ENCODE data around the gene AMIGO1. TPM values are rescaled to one million over a fixed set of nuclear protein-coding genes. Genes with fewer than 3 reads are reported as not detected.

Gene AMIGO1
- total RNA-seq, 1 experiment from 2014 or later, result 0.10 TPM

- no peak for ATAC-seq
- no peaks in the 10 kb centered on the region for H3K79me2 ChIP-seq (ENCODE audit: insufficient read depth, low read length)
- H3K4me1 ChIP-seq (ENCODE audit: control insufficient read depth in 1 of 2, insufficient read depth in 2 of 2, low read length in 2 of 2), result peaks cover 4 to 12% of the 10 kb centered on the region in 2 experiments; a peak in 3 of 4 replicates
- DNase-seq (ENCODE audit: low read depth, low spot score), result no peak
- intact Hi-C loops (cut with micrococcal nuclease), result no loop called here
- no peaks in the 10 kb centered on the region for H3K36me3 ChIP-seq (ENCODE audit: control insufficient read depth in 1 of 2, insufficient read depth in 2 of 2, low read length in 2 of 2)
- H3K27ac ChIP-seq (ENCODE audit: low read depth, low read length), result no peak overlapping the region
- ChIA-PET POLR2A (no interaction called here), CTCF (interaction anchor here (6.2 to 6.4 kb wide), 2 partner anchors 29 to 36 kb away, joined by 70 to 146 read pairs; partner anchors contain the start of gene CYB561D1), RAD21 (ENCODE audit: low non-redundant PET in 1 of 2, low total read pairs in 2 of 2, uncharacterized antibody in 2 of 2, unreplicated experiment in 2 of 2) (no interaction called here)
- TF ChIP-seq MAX (IDR thresholded peaks at IDR 0.05), result no peak
- TF ChIP-seq EZH2 (IDR thresholded peaks at IDR 0.05), result no peak
- TF ChIP-seq CTCF (IDR thresholded peaks at IDR 0.05 in 2 of 3, conservative IDR thresholded peaks at IDR 0.05 in 1 of 3; ENCODE audit: borderline replicate concordance in 1 of 3, insufficient read depth in 1 of 3, low read depth in 2 of 3, low read length in 2 of 3), result no peak
- no peak for TF ChIP-seq REST (IDR thresholded peaks at IDR 0.05; ENCODE audit: low read depth)
- no peak overlapping the region for H3K4me2 ChIP-seq (ENCODE audit: low read length)
- H2AFZ ChIP-seq (ENCODE audit: low read depth, low read length, poor library complexity, severe bottlenecking), result no peak overlapping the region
- H3K4me3 ChIP-seq (replicated peaks in 1 of 2; ENCODE audit: low read depth in 1 of 2, low read length in 2 of 2), result no peak overlapping the region
- no peaks in the 10 kb centered on the region for H4K20me1 ChIP-seq (ENCODE audit: insufficient read depth)
- H3K9ac ChIP-seq (ENCODE audit: low read length), result no peak overlapping the region
- H3K9me3 ChIP-seq (ENCODE audit: control insufficient read depth in 1 of 2, insufficient read depth in 1 of 2, low read depth in 1 of 2, low read length in 2 of 2), result no peaks in the 10 kb centered on the region
- H3K27me3 ChIP-seq (ENCODE audit: insufficient read depth, low read length), result no peaks in the 10 kb centered on the region; the same call in 1 of the 2 replicates
- H3K9me2 ChIP-seq (ENCODE audit: insufficient read depth), result no peaks in the 10 kb centered on the region
- no TSS peak for BruUV-seq (replicated peaks)
Observed at GRCh38 chr1:109527846-109528695, 18.5 kb upstream of the AMIGO1 start.
